ENCODE measurements around the gene PEX5. TPM values are rescaled to one million over a fixed set of nuclear protein-coding genes. Genes with fewer than 3 reads are reported as not detected.

The PEX5 gene
- total and polyA plus RNA-seq, 8 donors, result 34.1 to 59.4 (median 50.3) TPM

DNA sequence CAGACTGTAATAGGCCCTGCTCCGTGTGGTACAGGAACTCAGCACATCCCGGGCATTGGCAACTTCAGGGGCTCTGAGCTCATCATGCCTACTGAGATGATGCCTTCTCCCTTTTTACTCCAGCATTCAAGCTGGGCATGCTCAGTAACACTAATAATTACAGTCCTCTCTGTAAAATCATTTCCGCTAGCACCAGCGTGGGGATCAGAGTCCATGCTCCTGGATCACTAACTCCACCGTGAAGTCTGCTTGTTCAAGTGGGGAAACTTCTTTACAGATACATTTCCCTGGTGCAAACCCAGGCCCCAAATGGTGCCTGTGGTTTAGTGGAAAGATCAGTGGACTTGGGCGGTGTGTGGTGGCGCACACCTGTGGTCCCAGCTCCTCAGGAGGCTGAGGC is 42.6 kb upstream of the PEX5 start:
- peaks cover 0 to 52% of the 10 kb centered on the region in 2 donors for H3K36me3 ChIP-seq
- no peak overlapping the region for H3K4me3 ChIP-seq
- peaks cover 4 to 5% of the 10 kb centered on the region in 2 donors for H3K4me1 ChIP-seq
- H3K27me3 ChIP-seq, result no peaks in the 10 kb centered on the region
- intact Hi-C loops (cut with DNase I), result no loop called here
- TF ChIP-seq, protein P1, sequence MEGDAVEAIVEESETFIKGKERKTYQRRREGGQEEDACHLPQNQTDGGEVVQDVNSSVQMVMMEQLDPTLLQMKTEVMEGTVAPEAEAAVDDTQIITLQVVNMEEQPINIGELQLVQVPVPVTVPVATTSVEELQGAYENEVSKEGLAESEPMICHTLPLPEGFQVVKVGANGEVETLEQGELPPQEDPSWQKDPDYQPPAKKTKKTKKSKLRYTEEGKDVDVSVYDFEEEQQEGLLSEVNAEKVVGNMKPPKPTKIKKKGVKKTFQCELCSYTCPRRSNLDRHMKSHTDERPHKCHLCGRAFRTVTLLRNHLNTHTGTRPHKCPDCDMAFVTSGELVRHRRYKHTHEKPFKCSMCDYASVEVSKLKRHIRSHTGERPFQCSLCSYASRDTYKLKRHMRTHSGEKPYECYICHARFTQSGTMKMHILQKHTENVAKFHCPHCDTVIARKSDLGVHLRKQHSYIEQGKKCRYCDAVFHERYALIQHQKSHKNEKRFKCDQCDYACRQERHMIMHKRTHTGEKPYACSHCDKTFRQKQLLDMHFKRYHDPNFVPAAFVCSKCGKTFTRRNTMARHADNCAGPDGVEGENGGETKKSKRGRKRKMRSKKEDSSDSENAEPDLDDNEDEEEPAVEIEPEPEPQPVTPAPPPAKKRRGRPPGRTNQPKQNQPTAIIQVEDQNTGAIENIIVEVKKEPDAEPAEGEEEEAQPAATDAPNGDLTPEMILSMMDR (IDR thresholded peaks at IDR 0.05), result no peak
- no peak overlapping the region for H3K27ac ChIP-seq
- no peak for DNase-seq
- H3K9me3 ChIP-seq, result no peaks in the 10 kb centered on the region
- ATAC-seq, result no peak

DNA sequence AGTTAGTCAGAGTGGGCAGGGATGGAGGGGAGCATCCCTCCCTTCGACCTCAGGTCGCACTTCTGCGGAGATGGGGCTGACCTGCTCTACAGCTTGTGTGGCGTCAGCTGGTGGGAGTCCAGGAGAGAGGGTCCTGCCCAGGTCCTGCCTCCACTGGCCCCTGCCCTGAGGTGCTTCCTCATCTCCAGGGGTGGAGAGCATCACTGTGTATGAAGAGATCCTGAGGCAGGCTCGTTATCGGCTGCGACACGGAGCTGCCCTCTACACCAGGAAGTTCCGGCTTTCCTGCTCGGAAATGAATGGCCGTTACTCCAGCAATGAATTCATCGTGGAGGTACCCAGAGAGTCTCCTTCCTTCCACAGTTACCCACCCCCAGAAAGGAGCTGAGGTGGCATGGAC is 39.1 kb upstream of the PEX5 start:
- Histone ChIP-seq H3K27me3 (no peaks in the 10 kb centered on the region), H3K36me3 (peaks cover 0 to 52% of the 10 kb centered on the region in 2 donors), H3K4me3 (no peak overlapping the region), H3K4me1 (peaks cover 0 to 9% of the 10 kb centered on the region in 2 donors), H3K9me3 (no peaks in the 10 kb centered on the region), H3K27ac (no peak overlapping the region)
- TF ChIP-seq, protein P1 (IDR thresholded peaks at IDR 0.05), result no peak
- intact Hi-C loops (cut with DNase I), result no loop called here
- no peak for DNase-seq
- ATAC-seq, result no peak

DNA sequence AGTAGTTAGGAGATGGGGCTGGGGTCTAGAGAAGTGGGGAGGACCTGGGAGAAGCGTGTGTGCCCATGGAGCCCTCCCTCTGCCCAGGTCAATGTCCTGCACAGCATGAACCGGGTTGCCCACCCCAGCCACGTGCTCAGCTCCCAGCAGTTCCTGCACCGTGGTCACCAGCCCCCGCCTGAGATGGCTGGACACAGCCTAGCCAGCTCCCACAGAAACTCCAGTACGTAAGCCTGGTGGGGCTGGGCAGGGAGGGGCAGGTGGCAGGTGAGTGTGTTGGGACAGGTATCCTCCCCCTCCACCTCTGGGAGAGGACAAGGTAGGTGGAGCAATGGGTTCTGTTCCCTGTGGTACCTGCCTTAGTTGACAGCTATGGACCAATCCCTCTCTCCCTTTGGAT is 38.6 kb upstream of the PEX5 start:
- Histone ChIP-seq H3K9me3 (no peaks in the 10 kb centered on the region), H3K27me3 (no peaks in the 10 kb centered on the region), H3K4me3 (no peak overlapping the region), H3K27ac (no peak overlapping the region), H3K4me1 (peaks cover 0 to 9% of the 10 kb centered on the region in 2 donors), H3K36me3 (peaks cover 0 to 50% of the 10 kb centered on the region in 2 donors)
- ATAC-seq, result no peak
- DNase-seq, result no peak
- intact Hi-C loops (cut with DNase I), result no loop called here
- TF ChIP-seq, protein P1 (IDR thresholded peaks at IDR 0.05), result no peak

DNA sequence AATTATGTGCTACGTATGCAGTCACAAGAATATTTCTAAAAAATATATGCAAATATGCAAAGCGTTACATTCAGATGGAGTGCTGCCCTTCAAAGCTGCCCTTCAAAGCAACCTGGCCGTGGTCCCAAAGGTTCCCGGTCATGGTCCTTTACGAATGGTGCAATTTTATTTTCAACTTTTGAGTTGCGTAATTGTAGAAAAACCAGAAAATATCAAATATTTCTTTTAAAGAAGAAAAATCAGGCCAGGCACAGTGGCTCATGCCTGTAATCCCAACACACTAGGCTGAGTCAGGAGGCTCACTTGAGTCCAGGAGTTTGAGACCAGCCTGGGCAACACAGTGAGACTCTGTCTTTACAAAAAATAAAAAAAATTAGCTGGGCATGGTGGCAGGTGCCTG is 38.0 kb upstream of the PEX5 start:
- H3K9me3 ChIP-seq, result no peaks in the 10 kb centered on the region
- H3K36me3 ChIP-seq, result peaks cover 0 to 45% of the 10 kb centered on the region in 2 donors
- TF ChIP-seq, protein P1 (IDR thresholded peaks at IDR 0.05), result no peak
- DNase-seq, result no peak
- ATAC-seq, result no peak
- no peak overlapping the region for H3K4me3 ChIP-seq
- no peak overlapping the region for H3K27ac ChIP-seq
- H3K4me1 ChIP-seq, result peaks cover 0 to 9% of the 10 kb centered on the region in 2 donors
- no peaks in the 10 kb centered on the region for H3K27me3 ChIP-seq
- intact Hi-C loops (cut with DNase I), result no loop called here

DNA sequence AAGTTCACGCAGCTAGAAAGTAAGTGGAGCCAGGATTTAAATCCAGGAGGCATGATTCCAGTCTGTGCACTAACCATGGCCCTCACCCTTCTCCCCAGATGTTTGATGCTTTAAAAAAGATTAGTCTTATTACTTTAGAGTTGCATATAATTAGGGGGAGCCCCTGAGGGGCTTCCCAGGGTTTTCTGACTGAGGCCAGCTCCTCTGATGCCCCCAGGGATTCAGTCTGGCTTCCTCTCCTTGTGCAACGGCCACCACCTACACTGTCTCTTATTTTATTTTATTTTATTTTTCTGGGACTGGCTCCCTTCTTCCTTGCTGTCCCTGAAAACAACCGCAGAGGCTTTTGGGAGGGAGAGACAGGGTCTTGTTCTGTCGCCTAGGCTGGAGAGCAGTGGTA is 36.7 kb upstream of the PEX5 start:
- ATAC-seq, result no peak
- no peak for DNase-seq
- H3K9me3 ChIP-seq, result no peaks in the 10 kb centered on the region
- no peak overlapping the region for H3K27ac ChIP-seq
- intact Hi-C loops (cut with DNase I), result no loop called here
- H3K4me1 ChIP-seq, result peaks cover 0 to 9% of the 10 kb centered on the region in 2 donors
- TF ChIP-seq, protein P1 (IDR thresholded peaks at IDR 0.05), result no peak
- H3K36me3 ChIP-seq, result peaks cover 0 to 53% of the 10 kb centered on the region in 2 donors
- H3K27me3 ChIP-seq, result no peaks in the 10 kb centered on the region
- no peak overlapping the region for H3K4me3 ChIP-seq
